Dermis lymphatic vessel endothelial cell (primary cell): ENCODE data around the gene SLC6A7. TPM values are rescaled to one million over a fixed set of nuclear protein-coding genes. Genes with fewer than 3 reads are reported as not detected.

Experiments
- total RNA-seq: library from RNA; depleted of rRNA; stranded (reverse); fragments of >200 nt; gene quantifications from 2 replicates; pipeline ENCODE4 v1.2.1, GENCODE V29; 2014

The SLC6A7 gene
- total RNA-seq = not detected in 2 replicates

GRCh38 chr5:150189728-150190502, at the start of gene SLC6A7:
SLC6A7 (plus strand) TSS chr5:150190062; CDS start chr5:150190328, 266 bp downstream.

GRCh38 chr5:150155258-150156026, 34.4 kb upstream of the SLC6A7 start, which contains the start of gene PDGFRB:
PDGFRB (minus strand) TSS chr5:150155845; CDS start chr5:150137047, 18,798 bp downstream.

GRCh38 chr5:150166650-150167511, 23.0 kb upstream of the SLC6A7 start, which contains the start of gene CDX1:
CDX1 (plus strand) TSS chr5:150166778; CDS start chr5:150166877, 99 bp downstream.

Other genes starting within 250 kb of the SLC6A7 start
- gene PDE6A, start 245.3 kb upstream of the SLC6A7 start, total RNA-seq = 0.11 TPM in 1 of 2 replicates, not detected in the other
- 21.1 and 21.6 TPM in 2 replicates for gene SLC26A2, start 229.3 kb upstream of the SLC6A7 start, total RNA-seq
- 4.1 and 5.8 TPM in 2 replicates for gene TIGD6, start 189.4 kb upstream of the SLC6A7 start, total RNA-seq
- gene HMGXB3, start 189.3 kb upstream of the SLC6A7 start, total RNA-seq = 24.1 and 26.0 TPM in 2 replicates
- not detected in 2 replicates for gene CSF1R, start 103.5 kb upstream of the SLC6A7 start, total RNA-seq
- 10.4 and 11.5 TPM in 2 replicates for gene PDGFRB, start 34.2 kb upstream of the SLC6A7 start, total RNA-seq
- gene CDX1, start 23.3 kb upstream of the SLC6A7 start, total RNA-seq = under 0.01 TPM in 1 of 2 replicates, not detected in the other
- not detected in 2 replicates for gene CAMK2A, start 99.7 kb downstream of the SLC6A7 start, total RNA-seq
- gene ARSI, start 112.8 kb downstream of the SLC6A7 start, total RNA-seq = 0.54 TPM in 1 of 2 replicates, not detected in the other
- gene TCOF1, start 167.6 kb downstream of the SLC6A7 start, total RNA-seq = 7.0 and 11.4 TPM in 2 replicates
- gene CD74, start 222.8 kb downstream of the SLC6A7 start, total RNA-seq = 0.33 and 0.52 TPM in 2 replicates